OCI-LY7 (cell line): ENCODE data around the gene MDGA2.
"Not testable (repeated sequence)": the region's sequence is repeated elsewhere in the genome, so short reads cannot be mapped to it uniquely, and the experiment has no call there.

Experiments used
- CTCF ChIP-seq: fragments of 200-600 bp; sonication (generic); conservative IDR thresholded peaks from 2 replicates; pipeline ENCODE4 v1.5.1; 2014; ENCODE audit warnings: mild to moderate bottlenecking, antibody characterized with exemption, low read length, moderate library complexity, mixed read lengths
- EZH2phosphoT487 ChIP-seq: fragments of 200-600 bp; sonication (generic); IDR thresholded peaks from 2 replicates; pipeline ENCODE4 v1.6.1; 2018; ENCODE audit warnings: low read depth, borderline replicate concordance, mild to moderate bottlenecking, mixed run types, antibody characterized with exemption, low read length, moderate library complexity, mixed read lengths

- not testable (repeated sequence) for TF ChIP-seq CTCF, EZH2phosphoT487
These were observed 483.2 kb downstream of the MDGA2 start for GRCh38 chr14:47192203-47192602.
